Sciatic nerve (tissue), 2 donors: ENCODE data around the gene HOXB9. TPM values are rescaled to one million over a fixed set of nuclear protein-coding genes. Genes with fewer than 3 reads are reported as not detected.

Experiments used
- ATAC-seq: fragments of 200-7000 bp; cut with Tn5 transposase; one replicate; pipeline ENCODE4 v1.9.1; 2020; ENCODE audit warnings: mild to moderate bottlenecking, moderate library complexity
- DNase-seq: peaks from one replicate; pipeline ENCODE4 v3.0.0-alpha.2; 2020; ENCODE audit warnings: low spot score
- intact Hi-C: fragments of 100-400 bp; cut with DNase I; formaldehyde crosslinking; loops from one replicate; pipeline ENCODE4 v1.14.2; 2022
- total RNA-seq: library from RNA; stranded (reverse); fragmentation: NEBNext Ultra II Directional; extraction: Animal tissue kit (Norgen Biotek cat#: 25700); gene quantifications from one replicate; pipeline ENCODE4 v1.2.1, GENCODE V29; 2021
- donor health status: DM: no; HTN: no; CAD: no.
- donor health status: DM: no; HTN: no; CAD: no.

The HOXB9 gene
- 0.18 TPM for total RNA-seq

- ATAC-seq (no peak), DNase-seq (no peak)
- intact Hi-C loops = no loop called here
These were observed at the start of gene HOXB9 for GRCh38 chr17:48626245-48627117. Gene HOXB9, minus strand, starts transcription at chr17:48626358. Its CDS starts 89 bp downstream, at chr17:48626269.

DNA sequence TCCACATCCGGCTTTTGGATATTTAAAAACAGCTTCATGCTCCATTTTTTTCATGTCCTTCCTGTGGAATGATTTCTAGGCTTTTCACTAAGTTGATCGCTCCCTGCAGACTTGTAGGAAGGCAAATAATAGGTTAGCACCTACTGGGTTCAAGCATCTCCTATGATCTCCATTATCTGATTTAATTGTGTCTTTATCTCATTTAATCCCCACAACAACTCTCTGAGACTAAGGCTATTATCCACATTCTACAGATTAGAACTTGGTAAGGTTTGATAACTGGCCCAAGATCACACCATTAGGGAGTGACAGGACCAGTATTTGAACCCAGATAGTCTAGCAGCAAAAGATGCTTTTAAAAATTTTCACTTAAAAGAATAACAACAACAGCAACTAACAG, 46.2 kb upstream of the HOXB9 start:
- intact Hi-C loops = loop anchor here (10.0 kb wide), 1 partner anchor 122 kb away; no protein-coding TSS in a partner anchor
- DNase-seq (no peak), ATAC-seq (no peak)

GRCh38 chr17:48671697-48672171, 45.6 kb upstream of the HOXB9 start:
- peak; percentile 81 for ATAC-seq
- DNase-seq = peak; percentile 93
- intact Hi-C loops = loop anchor here (10.0 kb wide), 1 partner anchor 123 kb away; no protein-coding TSS in a partner anchor

GRCh38 chr17:48663134-48663924, 37.2 kb upstream of the HOXB9 start:
- no peak for ATAC-seq
- no peak for DNase-seq
- intact Hi-C loops = no loop called here

- DNase-seq (no peak), ATAC-seq (no peak)
- intact Hi-C loops = no loop called here
These were observed 29.8 kb upstream of the HOXB9 start for GRCh38 chr17:48655913-48656312.

- ATAC-seq = no peak
- intact Hi-C loops = no loop called here
- no peak for DNase-seq
These were observed 23.6 kb upstream of the HOXB9 start for GRCh38 chr17:48649741-48650140.

- DNase-seq (no peak), ATAC-seq (no peak)
- intact Hi-C loops = no loop called here
These were observed 21.7 kb upstream of the HOXB9 start for GRCh38 chr17:48647963-48648245.

GRCh38 chr17:48647103-48647962, 21.2 kb upstream of the HOXB9 start:
- intact Hi-C loops = no loop called here
- DNase-seq = no peak
- ATAC-seq = no peak

DNA sequence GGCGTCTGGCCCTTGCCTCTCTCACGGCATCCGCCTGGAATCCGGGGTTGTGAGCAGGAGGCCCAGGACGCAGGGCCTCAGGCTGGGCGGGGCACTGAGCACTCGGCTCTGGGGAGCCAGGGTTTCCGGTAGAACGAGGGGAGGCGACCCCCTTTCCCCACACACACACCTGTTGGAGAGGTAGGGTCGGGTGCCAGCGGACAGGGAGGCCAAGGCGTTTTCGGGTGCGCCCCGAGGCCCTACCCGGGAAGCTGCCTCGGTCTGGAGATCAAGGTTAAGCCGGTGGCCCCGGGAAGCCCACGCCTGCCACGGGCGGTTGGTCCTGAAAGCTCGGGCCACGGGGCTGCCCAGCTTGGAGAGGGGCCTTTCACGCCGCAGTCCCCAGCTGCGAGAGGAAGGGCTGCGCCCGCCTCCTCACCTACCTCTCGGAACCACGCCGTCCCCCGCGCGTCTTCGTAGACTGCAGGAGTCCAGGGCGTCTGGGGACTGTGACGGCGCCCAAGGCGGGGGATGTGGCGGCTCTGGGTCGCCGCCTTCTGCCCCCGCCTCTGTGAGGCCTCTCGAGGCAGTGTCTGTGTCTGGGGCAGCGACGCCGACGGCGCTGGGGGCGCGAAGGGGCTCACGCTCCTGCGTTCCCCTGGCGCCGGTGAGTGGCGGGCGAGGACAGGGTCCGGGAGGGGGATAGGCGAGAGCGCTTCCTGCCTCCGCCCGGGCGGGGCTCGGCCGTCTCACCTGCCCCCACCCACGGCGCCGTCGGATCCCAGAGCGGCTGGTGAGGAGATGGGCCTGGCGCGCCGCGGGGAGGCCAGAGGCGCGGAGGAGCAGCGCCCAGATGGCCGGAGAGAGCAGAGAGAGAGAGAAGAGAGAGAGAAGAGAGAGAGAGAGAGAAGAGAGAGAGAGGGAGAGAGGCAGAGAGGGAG, 20.3 kb upstream of the HOXB9 start:
- no peak for DNase-seq
- ATAC-seq = no peak
- intact Hi-C loops = no loop called here

DNA sequence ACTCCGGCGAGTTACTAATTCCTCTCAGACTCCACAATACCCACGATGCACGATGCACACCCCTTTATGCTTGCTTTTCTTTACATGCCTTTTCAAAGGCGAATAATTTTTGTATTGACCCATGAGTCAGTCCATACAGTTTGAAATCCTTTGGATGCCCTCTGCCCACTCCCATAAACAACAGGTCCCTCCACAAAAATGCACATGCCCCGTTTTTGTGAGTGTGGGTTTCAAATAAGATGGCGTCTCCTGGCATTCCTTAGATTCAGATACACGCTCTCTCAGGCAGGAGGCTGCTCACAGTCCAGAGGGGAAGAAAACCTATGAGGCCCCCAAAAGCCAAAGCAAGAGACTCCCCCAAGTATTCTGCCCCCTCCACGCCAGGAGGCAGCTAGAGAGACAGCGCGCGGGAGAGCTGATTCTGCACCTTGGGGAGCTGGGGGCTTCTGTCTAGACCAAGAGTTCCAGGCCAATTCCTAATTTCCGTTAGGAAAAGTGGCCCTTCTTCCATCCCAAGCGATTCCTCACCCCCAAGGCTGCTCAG, 19.6 kb upstream of the HOXB9 start:
- ATAC-seq = no peak
- DNase-seq = no peak
- intact Hi-C loops = no loop called here

GRCh38 chr17:48644910-48645557, 18.9 kb upstream of the HOXB9 start:
- no peak for ATAC-seq
- intact Hi-C loops = no loop called here

DNA sequence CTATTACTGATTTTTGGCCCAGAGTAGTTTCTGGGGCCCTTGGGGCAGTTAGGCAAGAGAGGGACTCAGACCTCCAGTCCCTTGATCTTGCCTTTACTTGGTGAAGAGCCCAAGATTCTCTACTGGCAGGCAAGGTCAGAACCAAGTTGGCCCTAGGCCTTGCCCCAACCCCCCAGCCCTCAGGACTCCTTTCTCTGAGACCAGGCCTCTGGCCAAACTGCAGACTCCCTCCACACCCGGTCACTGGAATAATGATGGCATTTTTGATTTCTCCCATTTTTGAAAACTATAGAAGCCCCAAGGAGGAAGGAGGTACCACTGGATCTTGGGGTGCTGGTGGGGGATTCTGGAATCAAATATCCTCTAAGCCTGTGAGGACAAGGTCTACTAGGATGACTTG, 18.0 kb upstream of the HOXB9 start:
- DNase-seq (no peak), ATAC-seq (no peak)
- intact Hi-C loops = no loop called here

More at GRCh38 chr17:48644910-48645557, 18.9 kb upstream of the HOXB9 start:
- DNase-seq = no peak

DNA sequence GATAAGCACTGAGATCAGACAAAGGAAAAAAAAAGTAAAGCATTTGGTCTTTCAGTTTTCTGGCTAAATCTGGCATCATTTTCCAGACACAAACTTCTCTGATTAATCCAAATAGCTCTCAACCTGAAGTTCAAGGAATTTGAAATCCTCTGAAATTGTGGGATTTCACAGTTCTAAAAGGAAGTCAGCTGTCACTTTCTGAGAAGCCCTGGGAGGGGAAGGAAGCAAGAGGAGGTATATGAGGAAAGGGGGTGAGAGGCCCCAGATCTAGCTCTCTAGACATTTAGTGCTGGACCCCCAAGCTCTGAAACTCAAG, 17.5 kb upstream of the HOXB9 start:
- ATAC-seq (no peak), DNase-seq (no peak)
- intact Hi-C loops = no loop called here

- intact Hi-C loops = no loop called here
- ATAC-seq (no peak), DNase-seq (no peak)
These were observed 16.9 kb upstream of the HOXB9 start for GRCh38 chr17:48642843-48643696.

GRCh38 chr17:48642059-48642842, 16.1 kb upstream of the HOXB9 start:
- ATAC-seq (no peak), DNase-seq (no peak)
- intact Hi-C loops = no loop called here

DNA sequence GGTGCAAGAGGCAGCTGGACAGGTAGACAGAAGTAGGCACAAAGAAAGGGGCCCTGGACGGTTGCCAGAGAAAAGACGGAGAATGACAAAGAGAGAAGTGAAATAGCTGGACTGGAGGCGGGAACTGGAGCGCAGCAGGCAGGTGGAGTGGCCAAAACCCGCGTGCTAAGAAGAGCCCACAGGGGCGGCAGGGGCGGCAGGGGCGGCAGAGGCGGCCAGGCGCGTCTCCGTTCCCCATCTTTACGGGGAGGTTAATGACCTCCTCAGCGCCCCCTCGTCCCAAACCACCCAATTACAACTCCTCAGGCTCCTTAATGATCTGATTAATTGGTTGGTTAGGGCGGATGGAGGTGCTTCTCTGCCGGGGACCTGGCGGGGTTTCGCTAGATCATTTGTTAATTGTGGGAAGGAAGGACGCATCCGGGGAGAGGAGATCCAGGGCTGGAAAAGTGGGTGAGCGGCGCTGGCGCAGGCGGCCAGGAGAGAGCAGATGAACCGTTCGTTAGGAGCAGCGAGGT, 15.4 kb upstream of the HOXB9 start:
- no peak for ATAC-seq
- intact Hi-C loops = no loop called here
- no peak for DNase-seq
